Measurements from ENCODE around the gene ARHGEF5. TPM values are rescaled to one million over a fixed set of nuclear protein-coding genes. Genes with fewer than 3 reads are reported as not detected.

The ARHGEF5 gene
- total and polyA plus RNA-seq, 2 of the 4 experiments (the other 2 are of a cell fraction) = under 0.01 to 0.19 TPM

DNA sequence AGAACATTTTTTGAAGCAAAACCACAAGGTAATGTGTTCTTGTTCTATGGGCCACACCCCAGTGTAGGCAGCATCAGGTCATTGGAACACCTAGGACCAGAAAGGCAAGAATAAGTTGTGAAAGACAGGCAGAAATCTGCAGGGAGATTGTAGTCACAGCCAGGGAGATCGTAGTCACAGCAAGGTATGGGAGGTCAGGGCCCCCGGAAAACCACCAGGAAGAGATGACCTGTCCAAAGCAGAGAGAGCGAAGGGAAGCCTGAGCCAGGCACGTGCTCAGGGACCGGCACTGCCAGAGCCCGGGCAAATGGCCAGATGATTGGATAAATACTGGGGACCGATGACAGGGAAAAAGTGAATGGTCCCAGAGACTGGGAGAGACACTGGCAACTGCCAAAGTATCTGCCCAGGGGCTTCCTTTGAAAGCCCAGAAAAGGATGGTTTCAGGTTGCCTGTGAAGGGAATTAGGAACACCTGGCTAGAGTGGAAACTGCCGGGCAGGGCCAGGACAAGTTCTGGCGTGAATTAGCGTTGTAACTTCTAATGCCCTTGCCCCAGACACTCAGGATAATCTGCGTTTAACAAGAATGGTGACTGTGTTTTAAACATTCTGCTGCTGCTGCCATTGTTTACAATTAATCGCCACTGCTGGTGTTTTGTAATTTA is 52.2 kb downstream of the ARHGEF5 start:
- no peak for TF ChIP-seq RFX5 (IDR thresholded peaks at IDR 0.05; ENCODE audit: low read depth, low read length)
- TF ChIP-seq RCOR1 (IDR thresholded peaks at IDR 0.05; ENCODE audit: insufficient replicate concordance, low read length) = no peak
- TF ChIP-seq RAD21 (IDR thresholded peaks at IDR 0.05; ENCODE audit: low read length) = no peak
- no peak for TF ChIP-seq MAZ (IDR thresholded peaks at IDR 0.05; ENCODE audit: borderline replicate concordance, low read depth, low read length)
- no peak for TF ChIP-seq POLR2A (IDR thresholded peaks at IDR 0.05; ENCODE audit: low read depth, low read length)
- TF ChIP-seq CHD1 (IDR thresholded peaks at IDR 0.05; ENCODE audit: low read depth, low read length) = no peak
- TF ChIP-seq, protein P1, sequence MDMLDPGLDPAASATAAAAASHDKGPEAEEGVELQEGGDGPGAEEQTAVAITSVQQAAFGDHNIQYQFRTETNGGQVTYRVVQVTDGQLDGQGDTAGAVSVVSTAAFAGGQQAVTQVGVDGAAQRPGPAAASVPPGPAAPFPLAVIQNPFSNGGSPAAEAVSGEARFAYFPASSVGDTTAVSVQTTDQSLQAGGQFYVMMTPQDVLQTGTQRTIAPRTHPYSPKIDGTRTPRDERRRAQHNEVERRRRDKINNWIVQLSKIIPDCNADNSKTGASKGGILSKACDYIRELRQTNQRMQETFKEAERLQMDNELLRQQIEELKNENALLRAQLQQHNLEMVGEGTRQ (IDR thresholded peaks at IDR 0.05; ENCODE audit: low read depth, low read length) = no peak
- no peak overlapping the region for H2AK9ac ChIP-seq (replicated peaks; ENCODE audit: low read depth, low read length, poor library complexity)
- ATAC-seq (ENCODE audit: low read depth) = no peak
- ChIA-PET CTCF (no interaction called here), POLR2A (ENCODE audit: unreplicated experiment) (no interaction called here)
- H2BK15ac ChIP-seq (ENCODE audit: low read depth, low read length) = no peak overlapping the region
- no peak overlapping the region for H3K23ac ChIP-seq (ENCODE audit: low read depth, low read length)
- H4K5ac ChIP-seq (ENCODE audit: low read depth, low read length) = no peak overlapping the region
- no peak overlapping the region for H3K4ac ChIP-seq (ENCODE audit: low read depth, low read length)
- no peak overlapping the region for H3K9ac ChIP-seq (ENCODE audit: low read depth, low read length)
- H3K56ac ChIP-seq (ENCODE audit: extremely low read depth, insufficient read depth, low read length) = no peak overlapping the region
- in situ Hi-C loops (cut with MboI; ENCODE audit: low sequenced_read_pairs) = no loop called here
- no peaks in the 10 kb centered on the region for H3K4me1 ChIP-seq (ENCODE audit: control insufficient read depth, insufficient read depth, low read length)
- H2AK5ac ChIP-seq (ENCODE audit: low read depth, low read length) = no peak overlapping the region
- dilution Hi-C loops (cut with HindIII; ENCODE audit: low sequenced_read_pairs, unreplicated experiment) = no loop called here
- H3K4me3 ChIP-seq (ENCODE audit: insufficient read depth, low read depth, low read length) = no peak overlapping the region
- no peaks in the 10 kb centered on the region for H3K79me1 ChIP-seq (ENCODE audit: low read depth in 1 of 2, low read length in 2 of 2)
- H2BK5ac ChIP-seq (ENCODE audit: low read depth, low read length, poor library complexity, severe bottlenecking) = no peak overlapping the region
- no TSS peak for BruUV-seq (replicated peaks)
- no peak overlapping the region for H3K14ac ChIP-seq (replicated peaks; ENCODE audit: low read depth, low read length)
- no peaks in the 10 kb centered on the region for H4K20me1 ChIP-seq (ENCODE audit: insufficient read depth, low read length)
- no peak for DNase-seq
- intact Hi-C loops (cut with micrococcal nuclease) = no loop called here
- no peak overlapping the region for H3K4me2 ChIP-seq (ENCODE audit: low read depth, low read length)
- peaks cover 12% of the 10 kb centered on the region; the same call in 1 of the 2 replicates for H3K9me3 ChIP-seq (ENCODE audit: control insufficient read depth, insufficient read depth, low read length)
- no peaks in the 10 kb centered on the region for H3K27me3 ChIP-seq (ENCODE audit: control insufficient read depth, insufficient read depth, low read length)
- no peak overlapping the region for H2BK20ac ChIP-seq (ENCODE audit: low read depth, low read length)
- WGBS, 2 experiments (ENCODE audit: extremely low coverage in 2 of 2, insufficient read length in 1 of 2) = 31% methylated on average over 7 of the region's 12 CpGs; no CpG with 5 or more reads in 1 of the 2 experiments
- H3K27ac ChIP-seq (ENCODE audit: insufficient read depth, low read length) = no peak overlapping the region
- no peaks in the 10 kb centered on the region for H3K9me1 ChIP-seq (ENCODE audit: insufficient read depth, low read length)
- no peak overlapping the region for H4K8ac ChIP-seq (ENCODE audit: low read depth in 2 of 2, low read length in 2 of 2)
- no peaks in the 10 kb centered on the region for H3K36me3 ChIP-seq (ENCODE audit: control insufficient read depth, insufficient read depth, low read length)
- no peak overlapping the region for H3K18ac ChIP-seq (ENCODE audit: low read depth, low read length)
- H4K91ac ChIP-seq (ENCODE audit: insufficient read depth, low read depth, low read length) = no peak overlapping the region
- no peak overlapping the region for H2BK120ac ChIP-seq (ENCODE audit: low read depth, low read length)
- no peak overlapping the region for H2AFZ ChIP-seq (replicated peaks; ENCODE audit: low read length, poor library complexity)

Measured in IMR-90 (cell line).